Loucy (cell line): ENCODE results near the gene TPX2.

ENCODE experiments used
- EZH2phosphoT487 ChIP-seq: fragments of 200-600 bp; IDR thresholded peaks from 2 replicates; pipeline ENCODE4 v1.6.1; 2018; ENCODE audit warnings: antibody characterized with exemption, mild to moderate bottlenecking, moderate library complexity, borderline replicate concordance
- TF ChIP-seq, protein P1 (sequence below): fragments of 200-600 bp; sonication (generic); conservative IDR thresholded peaks from 2 replicates; pipeline ENCODE4 v1.5.1; 2014; ENCODE audit warnings: mild to moderate bottlenecking, antibody characterized with exemption, low read length

DNA sequence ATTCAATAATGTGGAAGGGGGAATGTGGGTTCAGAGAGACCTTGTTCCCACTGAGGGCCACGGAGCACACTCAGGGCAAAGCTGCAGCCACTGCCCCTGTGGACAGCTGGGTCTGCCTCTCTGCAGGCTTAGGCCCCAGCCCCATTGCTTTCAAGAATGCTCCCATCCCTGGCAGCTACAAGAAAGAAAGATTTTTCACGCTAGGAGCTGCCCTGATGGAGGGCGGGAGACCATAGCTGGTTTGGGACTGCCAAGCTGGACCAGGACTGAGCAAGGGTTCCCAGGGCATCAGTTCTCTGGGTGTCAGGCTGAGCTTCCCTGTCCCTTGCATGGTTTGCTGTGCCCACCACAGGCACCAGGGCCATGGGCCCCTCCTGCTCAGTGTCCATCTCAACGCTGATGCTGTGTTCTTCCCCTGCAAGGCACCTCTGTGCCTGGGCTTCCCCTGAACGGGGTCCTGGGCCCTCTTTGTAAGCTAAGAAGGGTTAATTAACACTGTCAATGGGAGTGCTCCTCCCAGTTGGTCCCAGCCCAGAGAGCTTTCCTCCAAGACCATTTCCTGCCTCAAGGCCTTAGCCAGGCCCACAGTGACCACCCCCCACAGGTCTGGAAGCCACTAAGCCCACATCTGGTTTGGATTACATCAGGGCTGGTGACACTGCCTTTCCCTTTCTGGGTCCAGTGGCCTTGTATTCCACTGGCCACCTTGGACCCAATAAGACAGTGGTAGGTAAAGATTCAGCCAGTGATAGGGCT is 97.9 kb downstream of the TPX2 start:
- TF ChIP-seq, protein P1, sequence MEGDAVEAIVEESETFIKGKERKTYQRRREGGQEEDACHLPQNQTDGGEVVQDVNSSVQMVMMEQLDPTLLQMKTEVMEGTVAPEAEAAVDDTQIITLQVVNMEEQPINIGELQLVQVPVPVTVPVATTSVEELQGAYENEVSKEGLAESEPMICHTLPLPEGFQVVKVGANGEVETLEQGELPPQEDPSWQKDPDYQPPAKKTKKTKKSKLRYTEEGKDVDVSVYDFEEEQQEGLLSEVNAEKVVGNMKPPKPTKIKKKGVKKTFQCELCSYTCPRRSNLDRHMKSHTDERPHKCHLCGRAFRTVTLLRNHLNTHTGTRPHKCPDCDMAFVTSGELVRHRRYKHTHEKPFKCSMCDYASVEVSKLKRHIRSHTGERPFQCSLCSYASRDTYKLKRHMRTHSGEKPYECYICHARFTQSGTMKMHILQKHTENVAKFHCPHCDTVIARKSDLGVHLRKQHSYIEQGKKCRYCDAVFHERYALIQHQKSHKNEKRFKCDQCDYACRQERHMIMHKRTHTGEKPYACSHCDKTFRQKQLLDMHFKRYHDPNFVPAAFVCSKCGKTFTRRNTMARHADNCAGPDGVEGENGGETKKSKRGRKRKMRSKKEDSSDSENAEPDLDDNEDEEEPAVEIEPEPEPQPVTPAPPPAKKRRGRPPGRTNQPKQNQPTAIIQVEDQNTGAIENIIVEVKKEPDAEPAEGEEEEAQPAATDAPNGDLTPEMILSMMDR = no peak
- TF ChIP-seq EZH2phosphoT487 = no peak
